ENCODE data around the gene IMPA2.
"Not testable (repeated sequence)": the region's sequence is repeated elsewhere in the genome, so short reads cannot be mapped to it uniquely, and the experiment has no call there.

IMPA2 gene

DNA sequence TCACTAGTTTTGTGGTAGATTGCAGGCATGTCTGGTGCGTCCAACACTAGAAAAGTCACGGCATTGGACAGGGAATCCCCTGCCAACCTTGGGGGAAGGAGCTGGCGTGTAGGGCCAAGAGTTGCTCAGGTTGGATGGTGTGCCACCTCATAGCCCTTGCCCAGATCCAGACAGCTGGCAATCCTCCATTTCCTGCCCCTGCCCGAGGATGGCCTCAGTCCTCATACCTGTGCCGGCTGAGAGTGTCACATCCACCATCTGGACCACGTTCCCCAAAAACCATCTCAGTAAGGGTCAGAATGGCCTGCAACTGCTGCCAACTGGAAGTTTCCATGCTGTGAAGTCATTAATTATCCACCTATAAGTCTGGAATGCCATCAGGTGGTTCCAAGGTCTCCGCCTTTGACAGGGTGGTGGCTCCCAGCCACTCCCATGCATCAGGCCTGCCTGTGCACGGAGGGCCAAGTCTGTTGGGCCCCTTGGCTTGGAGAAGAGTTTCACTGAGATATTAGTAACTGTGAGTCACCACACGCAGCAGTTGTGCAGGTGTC, 55.0 kb downstream of the IMPA2 start:
- DNase-seq (ENCODE audit: low spot score) (no peak), ATAC-seq (ENCODE audit: low read depth) (no peak)
- H3K9me3 ChIP-seq (ENCODE audit: severe bottlenecking) = no peaks in the 10 kb centered on the region
- H3K27ac ChIP-seq (ENCODE audit: poor library complexity, severe bottlenecking) = no peak overlapping the region
- TF ChIP-seq, protein P1, sequence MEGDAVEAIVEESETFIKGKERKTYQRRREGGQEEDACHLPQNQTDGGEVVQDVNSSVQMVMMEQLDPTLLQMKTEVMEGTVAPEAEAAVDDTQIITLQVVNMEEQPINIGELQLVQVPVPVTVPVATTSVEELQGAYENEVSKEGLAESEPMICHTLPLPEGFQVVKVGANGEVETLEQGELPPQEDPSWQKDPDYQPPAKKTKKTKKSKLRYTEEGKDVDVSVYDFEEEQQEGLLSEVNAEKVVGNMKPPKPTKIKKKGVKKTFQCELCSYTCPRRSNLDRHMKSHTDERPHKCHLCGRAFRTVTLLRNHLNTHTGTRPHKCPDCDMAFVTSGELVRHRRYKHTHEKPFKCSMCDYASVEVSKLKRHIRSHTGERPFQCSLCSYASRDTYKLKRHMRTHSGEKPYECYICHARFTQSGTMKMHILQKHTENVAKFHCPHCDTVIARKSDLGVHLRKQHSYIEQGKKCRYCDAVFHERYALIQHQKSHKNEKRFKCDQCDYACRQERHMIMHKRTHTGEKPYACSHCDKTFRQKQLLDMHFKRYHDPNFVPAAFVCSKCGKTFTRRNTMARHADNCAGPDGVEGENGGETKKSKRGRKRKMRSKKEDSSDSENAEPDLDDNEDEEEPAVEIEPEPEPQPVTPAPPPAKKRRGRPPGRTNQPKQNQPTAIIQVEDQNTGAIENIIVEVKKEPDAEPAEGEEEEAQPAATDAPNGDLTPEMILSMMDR (IDR thresholded peaks at IDR 0.05; ENCODE audit: poor library complexity, severe bottlenecking) = no peak
- H3K4me3 ChIP-seq (ENCODE audit: severe bottlenecking) = no peak overlapping the region
- no peaks in the 10 kb centered on the region for H3K36me3 ChIP-seq (ENCODE audit: low read depth)
- H3K27me3 ChIP-seq (ENCODE audit: insufficient read depth, poor library complexity, severe bottlenecking) = no peaks in the 10 kb centered on the region
- no peaks in the 10 kb centered on the region for H3K4me1 ChIP-seq (ENCODE audit: insufficient read depth, poor library complexity, severe bottlenecking)

DNA sequence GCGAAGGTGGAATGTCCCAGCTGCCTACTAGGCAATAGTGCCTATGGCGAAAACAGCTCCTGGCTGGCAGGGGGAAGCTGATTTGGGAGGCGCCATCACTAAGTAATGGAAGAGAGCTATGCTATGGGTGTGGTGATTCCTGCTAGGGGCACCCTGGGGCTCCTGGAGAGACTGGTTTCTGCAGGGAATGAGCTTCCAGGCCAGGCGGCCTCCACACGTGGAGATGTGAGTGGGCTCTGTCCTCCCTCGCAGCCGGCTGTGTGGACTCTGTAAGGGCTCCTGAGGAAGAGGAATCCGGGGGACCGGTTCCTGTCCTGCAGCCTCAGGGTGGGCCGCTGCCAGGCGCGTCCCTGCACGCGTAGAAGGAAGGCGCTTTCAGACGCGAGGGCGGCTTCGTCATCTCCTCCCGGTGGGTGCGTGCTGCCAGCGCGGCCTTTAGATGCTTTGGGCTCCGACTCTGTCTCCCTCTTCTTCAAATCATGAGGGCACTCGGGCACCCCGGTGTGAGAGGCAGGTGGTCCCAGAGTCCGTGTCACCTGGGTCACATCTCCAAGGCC, 56.9 kb downstream of the IMPA2 start:
- no peaks in the 10 kb centered on the region for H3K27me3 ChIP-seq (ENCODE audit: insufficient read depth, poor library complexity, severe bottlenecking)
- H3K9me3 ChIP-seq (ENCODE audit: severe bottlenecking) = no peaks in the 10 kb centered on the region
- DNase-seq (ENCODE audit: low spot score) (no peak), ATAC-seq (ENCODE audit: low read depth) (no peak)
- no peak overlapping the region for H3K27ac ChIP-seq (ENCODE audit: poor library complexity, severe bottlenecking)
- TF ChIP-seq, protein P1 (IDR thresholded peaks at IDR 0.05; ENCODE audit: poor library complexity, severe bottlenecking) = no peak
- H3K4me1 ChIP-seq (ENCODE audit: insufficient read depth, poor library complexity, severe bottlenecking) = no peaks in the 10 kb centered on the region
- H3K4me3 ChIP-seq (ENCODE audit: severe bottlenecking) = peak overlapping the region; percentile 36
- H3K36me3 ChIP-seq (ENCODE audit: low read depth) = no peaks in the 10 kb centered on the region

DNA sequence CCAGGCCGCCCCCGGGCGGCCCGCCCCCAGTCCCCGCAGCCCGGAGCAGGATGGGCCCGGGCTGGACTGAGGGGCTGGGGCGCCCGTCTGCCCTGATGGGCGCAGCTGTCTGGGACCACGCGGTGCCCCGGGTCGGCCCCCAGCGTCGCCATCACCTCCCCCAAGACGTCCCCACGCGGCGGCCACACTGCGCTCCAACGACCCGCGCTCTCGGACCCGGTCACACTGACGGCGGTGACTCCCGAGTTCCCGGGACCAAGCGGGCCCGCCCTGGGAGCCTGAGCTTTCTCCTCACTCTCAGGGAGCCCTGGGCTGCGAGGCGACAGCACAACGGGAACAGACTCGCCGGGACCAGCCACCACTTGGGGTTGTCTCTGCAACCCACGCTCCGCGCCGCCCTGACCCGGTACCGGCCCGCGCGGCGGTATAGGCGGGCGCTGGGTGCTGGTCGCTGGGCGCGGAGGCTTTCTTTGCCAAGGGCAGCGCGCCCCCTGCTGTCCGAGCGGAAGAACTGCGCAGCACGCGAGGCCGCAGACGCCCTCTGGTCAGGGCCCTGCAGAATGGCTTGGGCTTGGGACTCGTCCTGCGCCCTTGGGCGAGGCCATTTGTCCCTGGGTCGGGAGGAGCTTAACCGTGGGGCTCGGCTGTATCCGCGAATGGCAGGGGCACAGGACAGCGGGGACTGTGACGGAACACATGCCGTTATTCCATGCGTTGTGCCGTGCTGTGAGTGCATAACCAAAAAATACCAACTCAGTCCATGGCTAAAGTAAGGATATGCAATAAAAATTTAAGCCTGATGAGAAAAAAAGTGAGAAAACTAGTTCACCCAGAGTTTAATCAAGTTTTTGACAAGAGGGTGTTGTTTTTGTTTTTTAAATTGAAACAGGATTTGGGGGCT, 57.6 kb downstream of the IMPA2 start:
- TF ChIP-seq, protein P1 (IDR thresholded peaks at IDR 0.05; ENCODE audit: poor library complexity, severe bottlenecking) = peak; percentile 97
- ATAC-seq (ENCODE audit: low read depth) = peak; percentile 88
- Histone ChIP-seq H3K9me3 (ENCODE audit: severe bottlenecking) (no peaks in the 10 kb centered on the region), H3K4me1 (ENCODE audit: insufficient read depth, poor library complexity, severe bottlenecking) (no peaks in the 10 kb centered on the region), H3K27me3 (ENCODE audit: insufficient read depth, poor library complexity, severe bottlenecking) (no peaks in the 10 kb centered on the region), H3K36me3 (ENCODE audit: low read depth) (no peaks in the 10 kb centered on the region), H3K4me3 (ENCODE audit: severe bottlenecking) (peak overlapping the region; percentile 36), H3K27ac (ENCODE audit: poor library complexity, severe bottlenecking) (no peak overlapping the region)
- peak; percentile 57 for DNase-seq (ENCODE audit: low spot score)

DNA sequence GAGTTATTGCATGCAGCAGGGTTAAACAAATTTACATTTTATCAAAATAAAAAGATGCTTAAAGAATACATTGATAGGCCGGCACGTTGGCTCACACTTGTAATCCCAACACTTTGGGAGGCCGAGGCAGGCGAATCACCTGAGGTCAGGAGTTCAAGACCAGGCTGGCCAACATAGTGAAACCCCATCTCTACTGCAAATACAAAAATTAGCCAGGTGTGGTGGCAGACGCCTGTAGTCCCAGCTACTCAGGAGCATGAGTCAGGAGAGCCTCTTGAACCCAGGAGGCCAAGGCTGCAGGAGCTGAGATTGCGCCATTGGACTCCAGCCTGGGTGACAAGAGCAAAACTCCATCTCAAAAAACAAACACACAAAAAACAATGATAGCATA, 58.2 kb downstream of the IMPA2 start:
- H3K27me3 ChIP-seq (ENCODE audit: insufficient read depth, poor library complexity, severe bottlenecking); H3K4me1 ChIP-seq (ENCODE audit: insufficient read depth, poor library complexity, severe bottlenecking); H3K4me3 ChIP-seq (ENCODE audit: severe bottlenecking): not testable (repeated sequence)

DNA sequence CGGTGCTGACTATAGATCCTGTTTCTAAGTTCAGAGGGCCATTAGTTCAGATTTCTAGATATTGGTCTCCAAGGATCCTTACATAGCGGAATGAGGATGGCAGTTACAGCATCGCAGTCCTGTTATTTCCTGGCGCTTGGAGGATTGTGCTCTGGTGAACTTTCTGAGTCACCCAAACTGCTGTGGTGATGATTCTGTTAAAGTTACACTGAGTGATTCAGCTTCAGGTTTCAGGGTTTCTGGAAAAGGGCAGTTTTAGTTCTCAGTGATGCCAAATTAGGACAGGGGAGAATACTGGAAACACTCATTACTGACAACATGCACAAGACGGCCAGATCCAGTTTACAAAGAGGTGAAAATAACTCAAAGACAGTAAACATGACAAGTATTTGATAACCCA, 60.3 kb downstream of the IMPA2 start:
- peak; percentile 66 for ATAC-seq (ENCODE audit: low read depth)
- Histone ChIP-seq H3K4me3 (ENCODE audit: severe bottlenecking) (no peak overlapping the region), H3K27me3 (ENCODE audit: insufficient read depth, poor library complexity, severe bottlenecking) (no peaks in the 10 kb centered on the region), H3K36me3 (ENCODE audit: low read depth) (no peaks in the 10 kb centered on the region), H3K27ac (ENCODE audit: poor library complexity, severe bottlenecking) (no peak overlapping the region), H3K9me3 (ENCODE audit: severe bottlenecking) (no peaks in the 10 kb centered on the region), H3K4me1 (ENCODE audit: insufficient read depth, poor library complexity, severe bottlenecking) (no peaks in the 10 kb centered on the region)
- TF ChIP-seq, protein P1 (IDR thresholded peaks at IDR 0.05; ENCODE audit: poor library complexity, severe bottlenecking) = no peak
- no peak for DNase-seq (ENCODE audit: low spot score)

More for the DNA sequence above, 58.2 kb downstream of the IMPA2 start:
- not testable (repeated sequence) for H3K9me3 ChIP-seq (ENCODE audit: severe bottlenecking); ATAC-seq (ENCODE audit: low read depth); H3K36me3 ChIP-seq (ENCODE audit: low read depth); DNase-seq (ENCODE audit: low spot score); H3K27ac ChIP-seq (ENCODE audit: poor library complexity, severe bottlenecking)

All from RWPE2 (cell line).